NCI-H1105 (cell line): Measurements from ENCODE around the gene PCDHGA2.
"Not testable (repeated sequence)": the region's sequence is repeated elsewhere in the genome, so short reads cannot be mapped to it uniquely, and the experiment has no call there.

Experiments used
- DNase-seq: peaks from one replicate; lab custom pipeline; 2025; lab: John Stamatoyannopoulos, UW

Gene PCDHGA2

GRCh38 chr5:141383345-141383744 lies 44.8 kb downstream of the PCDHGA2 start:
- DNase-seq: no peak

GRCh38 chr5:141384471-141385267 lies 46.1 kb downstream of the PCDHGA2 start:
- DNase-seq: no peak

GRCh38 chr5:141387557-141388311 lies 49.2 kb downstream of the PCDHGA2 start, which contains the start of gene PCDHGB4:
TSS of gene PCDHGB4 (plus strand) at chr5:141387698. CDS start at chr5:141387885, 187 bp downstream.
- not testable (repeated sequence) for DNase-seq

- DNase-seq: no peak
Measured at GRCh38 chr5:141388661-141389060, 50.1 kb downstream of the PCDHGA2 start.

- no peak for DNase-seq
Measured at GRCh38 chr5:141389153-141390042, 50.8 kb downstream of the PCDHGA2 start.

- DNase-seq: no peak
Measured at GRCh38 chr5:141392429-141393198, 54.1 kb downstream of the PCDHGA2 start, which contains the start of gene PCDHGA8. TSS of gene PCDHGA8 (plus strand) at chr5:141392633. CDS start at chr5:141392814, 181 bp downstream.
